Keratinocyte (primary cell): ENCODE data around the gene DSC2.

Experiments used
- EZH2 ChIP-seq: IDR thresholded peaks from one replicate; pipeline ENCODE4 v1.6.1; 2012; ENCODE audit warnings: inconsistent platforms, mild to moderate bottlenecking, low read length, moderate library complexity
- TF ChIP-seq, protein P1 (sequence below), 3 experiments: IDR thresholded peaks in 1 of 3; conservative IDR thresholded peaks in 1 of 3; optimal IDR thresholded peaks in 1 of 3; 2 replicates in 2 of 3; 3 replicates in 1 of 3; pipeline versions ENCODE3 to v1.5.1; 2011; ENCODE audit warnings: low read length in 3 of 3, mild to moderate bottlenecking in 3 of 3, moderate library complexity in 2 of 3, control low read depth in 1 of 3, inconsistent platforms in 1 of 3; ENCODE audit not compliant: insufficient read depth in 2 of 3; ENCODE audit errors: extremely low read depth in 1 of 3

GRCh38 chr18:31040686-31041270 lies 61.4 kb downstream of the DSC2 start:
- TF ChIP-seq, protein P1, sequence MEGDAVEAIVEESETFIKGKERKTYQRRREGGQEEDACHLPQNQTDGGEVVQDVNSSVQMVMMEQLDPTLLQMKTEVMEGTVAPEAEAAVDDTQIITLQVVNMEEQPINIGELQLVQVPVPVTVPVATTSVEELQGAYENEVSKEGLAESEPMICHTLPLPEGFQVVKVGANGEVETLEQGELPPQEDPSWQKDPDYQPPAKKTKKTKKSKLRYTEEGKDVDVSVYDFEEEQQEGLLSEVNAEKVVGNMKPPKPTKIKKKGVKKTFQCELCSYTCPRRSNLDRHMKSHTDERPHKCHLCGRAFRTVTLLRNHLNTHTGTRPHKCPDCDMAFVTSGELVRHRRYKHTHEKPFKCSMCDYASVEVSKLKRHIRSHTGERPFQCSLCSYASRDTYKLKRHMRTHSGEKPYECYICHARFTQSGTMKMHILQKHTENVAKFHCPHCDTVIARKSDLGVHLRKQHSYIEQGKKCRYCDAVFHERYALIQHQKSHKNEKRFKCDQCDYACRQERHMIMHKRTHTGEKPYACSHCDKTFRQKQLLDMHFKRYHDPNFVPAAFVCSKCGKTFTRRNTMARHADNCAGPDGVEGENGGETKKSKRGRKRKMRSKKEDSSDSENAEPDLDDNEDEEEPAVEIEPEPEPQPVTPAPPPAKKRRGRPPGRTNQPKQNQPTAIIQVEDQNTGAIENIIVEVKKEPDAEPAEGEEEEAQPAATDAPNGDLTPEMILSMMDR (optimal IDR thresholded peaks at IDR 0.05 in 1 of 3, IDR thresholded peaks at IDR 0.05 in 1 of 3, conservative IDR thresholded peaks at IDR 0.05 in 1 of 3; ENCODE audit: extremely low read depth in 1 of 3, insufficient read depth in 2 of 3, low read length in 3 of 3) = no peak
- TF ChIP-seq EZH2 = no peak
